ENCODE data around the gene OIT3.

Gene OIT3

GRCh38 chr10:72954230-72954595 is 60.7 kb downstream of the OIT3 start:
- DNase-seq = no peak

- no peak for DNase-seq
These were observed 61.3 kb downstream of the OIT3 start, which contains the start of gene PLA2G12B for GRCh38 chr10:72954596-72955554. PLA2G12B (minus strand) TSS chr10:72954806; CDS start chr10:72954685, 121 bp downstream.

GRCh38 chr10:72956001-72956400 is 62.5 kb downstream of the OIT3 start:
- DNase-seq = no peak

GRCh38 chr10:72976886-72977285 is 83.3 kb downstream of the OIT3 start:
- DNase-seq = no peak

GRCh38 chr10:72979709-72980108 is 86.2 kb downstream of the OIT3 start:
- DNase-seq = no peak

GRCh38 chr10:72980348-72980747 is 86.8 kb downstream of the OIT3 start:
- no peak for DNase-seq

- DNase-seq = no peak
These were observed 87.7 kb downstream of the OIT3 start for GRCh38 chr10:72981028-72981881.

GRCh38 chr10:72981882-72982529 is 88.5 kb downstream of the OIT3 start:
- DNase-seq = no peak
